NOMO-1 treated with dmso at 0.1 percent for 144 hours (cell line): ENCODE results near the gene PRR35.

Experiments
- DNase-seq: peaks from one replicate; lab custom pipeline; 2025; ENCODE audit not compliant: unreplicated experiment; lab: John Stamatoyannopoulos, UW

Gene PRR35

GRCh38 chr16:578232-578869, 18.2 kb downstream of the PRR35 start:
- no peak for DNase-seq

- DNase-seq, result peak; percentile 72
These were observed 18.7 kb downstream of the PRR35 start for GRCh38 chr16:578870-579405.

GRCh38 chr16:580141-580945, 20.1 kb downstream of the PRR35 start:
- DNase-seq, result no peak

GRCh38 chr16:580946-581498, 20.8 kb downstream of the PRR35 start:
- DNase-seq, result no peak

- no peak for DNase-seq
These were observed 22.0 kb downstream of the PRR35 start for GRCh38 chr16:582218-582613.

GRCh38 chr16:582614-583331, 22.6 kb downstream of the PRR35 start:
- no peak for DNase-seq

GRCh38 chr16:583470-583814, 23.2 kb downstream of the PRR35 start:
- DNase-seq, result no peak

- DNase-seq, result no peak
These were observed 23.8 kb downstream of the PRR35 start for GRCh38 chr16:583815-584591.

GRCh38 chr16:585351-585750, 25.2 kb downstream of the PRR35 start:
- DNase-seq, result no peak

GRCh38 chr16:586047-586644, 26.0 kb downstream of the PRR35 start:
- DNase-seq, result no peak

GRCh38 chr16:586645-587590, 26.7 kb downstream of the PRR35 start:
- DNase-seq, result no peak

- no peak for DNase-seq
These were observed 28.4 kb downstream of the PRR35 start for GRCh38 chr16:588639-588888.

GRCh38 chr16:588889-589657, 28.9 kb downstream of the PRR35 start:
- peak; percentile 93 for DNase-seq

- peak; percentile 97 for DNase-seq
These were observed 29.5 kb downstream of the PRR35 start, which contains the start of gene RAB40C for GRCh38 chr16:589658-590187. Gene RAB40C (plus strand): TSS chr16:590066. CDS start chr16:590292, 226 bp downstream.

GRCh38 chr16:590188-590814, 30.1 kb downstream of the PRR35 start:
- DNase-seq, result no peak

- no peak for DNase-seq
These were observed 30.6 kb downstream of the PRR35 start for GRCh38 chr16:590815-591200.

- DNase-seq, result no peak
These were observed 31.0 kb downstream of the PRR35 start for GRCh38 chr16:591231-591630.
